ENCODE data around the gene LRRN2.

DNA sequence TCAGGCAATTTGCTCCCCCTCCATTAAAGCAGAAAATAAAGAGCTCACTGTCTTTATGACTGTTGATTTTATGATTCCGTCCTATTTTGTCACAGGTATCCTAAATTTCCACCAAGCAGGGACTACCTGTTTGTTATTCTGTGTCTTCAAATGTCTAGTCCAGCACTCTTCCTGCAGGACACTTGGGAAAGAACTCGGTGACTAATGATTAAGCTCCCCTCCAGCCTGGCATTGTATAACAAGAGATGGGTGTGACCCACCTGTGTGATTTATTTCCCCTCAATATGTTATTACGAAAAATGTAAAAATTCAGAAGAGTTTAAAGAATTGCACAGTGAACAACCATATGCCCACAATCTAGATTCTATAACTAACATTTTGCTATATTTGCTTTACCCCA is 42.9 kb upstream of the LRRN2 start:
- TF ChIP-seq EZH2 (IDR thresholded peaks at IDR 0.05; ENCODE audit: low read length, missing control alignments) = no peak
- TF ChIP-seq, protein P1, sequence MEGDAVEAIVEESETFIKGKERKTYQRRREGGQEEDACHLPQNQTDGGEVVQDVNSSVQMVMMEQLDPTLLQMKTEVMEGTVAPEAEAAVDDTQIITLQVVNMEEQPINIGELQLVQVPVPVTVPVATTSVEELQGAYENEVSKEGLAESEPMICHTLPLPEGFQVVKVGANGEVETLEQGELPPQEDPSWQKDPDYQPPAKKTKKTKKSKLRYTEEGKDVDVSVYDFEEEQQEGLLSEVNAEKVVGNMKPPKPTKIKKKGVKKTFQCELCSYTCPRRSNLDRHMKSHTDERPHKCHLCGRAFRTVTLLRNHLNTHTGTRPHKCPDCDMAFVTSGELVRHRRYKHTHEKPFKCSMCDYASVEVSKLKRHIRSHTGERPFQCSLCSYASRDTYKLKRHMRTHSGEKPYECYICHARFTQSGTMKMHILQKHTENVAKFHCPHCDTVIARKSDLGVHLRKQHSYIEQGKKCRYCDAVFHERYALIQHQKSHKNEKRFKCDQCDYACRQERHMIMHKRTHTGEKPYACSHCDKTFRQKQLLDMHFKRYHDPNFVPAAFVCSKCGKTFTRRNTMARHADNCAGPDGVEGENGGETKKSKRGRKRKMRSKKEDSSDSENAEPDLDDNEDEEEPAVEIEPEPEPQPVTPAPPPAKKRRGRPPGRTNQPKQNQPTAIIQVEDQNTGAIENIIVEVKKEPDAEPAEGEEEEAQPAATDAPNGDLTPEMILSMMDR (conservative IDR thresholded peaks at IDR 0.05 in 1 of 2, IDR thresholded peaks at IDR 0.05 in 1 of 2; ENCODE audit: low read depth in 1 of 2, low read length in 2 of 2) = no peak
